HG03457 (cell line): Measurements from ENCODE around the gene USP6.
A peak's percentile ranks its signal among the peaks of the same experiment; 100 is the strongest.
"Not testable (repeated sequence)": the region's sequence is repeated elsewhere in the genome, so short reads cannot be mapped to it uniquely, and the experiment has no call there.

Experiments
- ATAC-seq: cut with Tn5 transposase; IDR thresholded peaks from one replicate; pipeline ENCODE4 v1.9.1; 2021; ENCODE audit warnings: moderate number of reproducible peaks; ENCODE audit not compliant: unreplicated experiment

Gene USP6

GRCh38 chr17:5115673-5116651 lies at the start of gene USP6:
Gene USP6 (plus strand): TSS chr17:5116032. CDS start chr17:5130368, 14,336 bp downstream.
- ATAC-seq, result no peak

- no peak for ATAC-seq
Observed at GRCh38 chr17:5068236-5068635, 47.6 kb upstream of the USP6 start.

- no peak for ATAC-seq
Observed at GRCh38 chr17:5069724-5070123, 46.1 kb upstream of the USP6 start.

- not testable (repeated sequence) for ATAC-seq
Observed at GRCh38 chr17:5075472-5075871, 40.4 kb upstream of the USP6 start.

DNA sequence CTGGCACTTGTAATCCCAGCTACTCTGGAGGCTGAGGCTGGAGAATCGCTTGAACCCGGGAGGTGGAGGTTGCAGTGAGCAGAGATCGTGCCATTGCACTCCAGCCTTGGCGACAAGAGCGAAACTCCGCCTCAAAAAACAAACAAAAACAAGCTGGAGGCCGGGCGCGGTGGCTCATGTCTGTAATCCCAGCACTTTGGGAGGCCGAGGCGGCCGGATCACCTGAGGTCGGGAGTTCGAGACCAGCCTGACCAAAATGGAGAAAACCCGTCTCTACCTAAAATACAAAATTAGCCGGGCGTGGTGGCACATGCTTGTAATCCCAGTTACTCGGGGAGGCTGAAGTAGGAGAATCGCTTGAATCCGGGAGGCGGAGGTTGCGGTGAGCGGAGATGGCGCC lies 38.6 kb upstream of the USP6 start:
- ATAC-seq, result not testable (repeated sequence)

DNA sequence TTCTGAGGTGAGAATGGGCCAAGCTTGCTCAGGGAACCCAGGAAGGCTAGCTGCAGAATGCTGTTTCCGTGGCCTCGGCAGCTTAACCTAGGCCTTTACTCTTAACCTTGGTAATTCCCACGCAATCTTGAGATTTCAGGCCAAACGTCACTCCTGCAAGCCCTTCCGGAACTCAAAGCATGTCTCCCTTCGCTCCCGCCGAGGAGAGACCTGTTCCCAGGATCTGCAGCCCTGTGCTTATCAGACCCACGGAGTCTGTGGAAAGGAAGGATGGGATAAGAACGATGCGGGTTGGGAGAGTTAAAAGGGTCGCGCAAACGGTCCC lies 38.1 kb upstream of the USP6 start:
- no peak for ATAC-seq

DNA sequence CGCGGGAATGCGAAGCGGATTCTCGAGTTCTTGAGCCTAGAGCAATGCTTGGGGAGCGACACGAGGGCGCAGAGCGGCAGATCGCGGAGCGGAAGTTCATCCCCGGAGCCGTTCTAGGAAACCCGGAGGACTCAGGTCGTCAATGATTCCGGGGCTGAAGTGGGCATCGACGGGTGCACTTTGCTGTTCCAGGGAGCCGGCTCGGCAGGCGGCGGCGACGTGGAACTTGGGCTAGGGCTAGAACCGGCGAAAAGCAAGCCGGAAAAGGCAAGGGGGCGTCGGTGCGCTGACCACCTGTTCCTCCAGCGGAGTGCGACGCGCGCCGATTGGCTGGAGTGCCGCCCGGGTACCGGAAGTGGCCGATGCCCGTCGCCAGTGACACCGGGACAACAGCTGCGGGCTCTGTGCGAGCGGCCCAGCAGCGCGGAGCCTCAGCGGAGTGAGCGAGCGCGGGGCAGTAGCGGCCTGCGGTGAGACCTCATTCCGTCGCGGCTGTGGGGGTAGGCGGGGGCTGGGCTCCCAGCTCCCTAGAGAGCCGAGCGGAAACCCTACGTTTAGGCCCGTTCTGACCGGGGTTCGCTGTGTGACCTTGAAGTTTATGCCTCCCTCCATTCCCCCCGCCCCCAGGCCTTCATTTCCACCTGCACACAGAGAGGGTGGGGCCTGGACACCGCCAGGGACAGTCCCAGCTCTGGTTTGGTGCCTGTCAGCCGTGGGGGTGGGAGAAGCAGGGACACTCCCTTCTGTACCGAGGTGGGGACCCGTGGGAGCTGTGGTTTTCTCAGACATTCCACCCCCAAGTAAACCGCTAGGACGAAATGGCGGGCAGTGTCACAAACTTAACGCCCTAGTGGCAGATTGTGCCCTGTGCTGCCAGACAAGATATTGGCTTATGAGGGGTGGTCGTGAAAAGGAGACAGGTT lies 37.5 kb upstream of the USP6 start, which contains the start of gene ZFP3:
TSS of gene ZFP3 (plus strand) at position 362 of the 923 bp plus-strand sequence. CDS start 13,038 bp downstream, outside the sequence.
- ATAC-seq, result peak; percentile 48

DNA sequence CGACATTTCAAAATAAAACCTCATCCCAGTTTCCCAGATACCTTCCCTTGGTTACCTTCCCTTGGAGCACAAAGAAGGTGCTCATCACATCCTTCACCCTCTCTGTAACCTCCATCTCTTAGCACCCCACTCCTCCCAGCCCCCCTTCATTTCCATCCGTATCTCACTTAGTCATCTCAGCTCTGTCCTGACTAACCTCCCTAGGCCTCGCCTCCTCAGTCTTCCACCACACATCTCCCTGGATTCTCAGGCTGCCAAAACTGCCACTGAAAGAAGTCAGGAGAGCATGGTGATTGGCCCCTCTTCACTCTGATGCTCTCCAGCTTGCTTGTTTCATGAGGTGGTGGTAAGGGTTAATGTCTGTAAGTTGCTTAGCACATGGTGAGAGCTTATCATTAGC lies 35.2 kb upstream of the USP6 start:
- no peak for ATAC-seq

GRCh38 chr17:5092218-5093010 lies 23.4 kb upstream of the USP6 start:
- no peak for ATAC-seq

GRCh38 chr17:5096731-5097100 lies 19.1 kb upstream of the USP6 start:
- no peak for ATAC-seq

GRCh38 chr17:5097101-5097834 lies 18.6 kb upstream of the USP6 start:
- ATAC-seq, result no peak

- no peak for ATAC-seq
Observed at GRCh38 chr17:5099271-5099670, 16.6 kb upstream of the USP6 start.

DNA sequence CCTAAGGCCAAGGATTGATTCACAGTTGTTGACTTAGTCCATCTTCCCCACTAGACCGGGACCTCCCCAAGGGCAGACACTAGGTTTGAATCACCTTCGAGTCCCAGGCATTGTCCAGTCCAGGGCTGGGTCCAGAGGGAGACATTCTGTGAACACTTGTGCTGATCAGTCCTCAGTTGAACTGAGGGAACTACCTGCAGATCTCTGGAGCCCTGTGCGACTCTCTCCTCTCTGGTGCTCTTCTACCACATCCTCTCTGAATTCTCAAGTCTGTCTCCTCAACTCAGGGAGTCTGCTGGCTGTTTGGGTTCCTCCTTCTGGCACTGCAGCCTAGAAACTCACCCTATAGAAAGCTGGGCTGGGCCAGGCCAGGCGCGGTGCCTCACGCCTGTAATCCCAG lies 15.0 kb upstream of the USP6 start:
- ATAC-seq, result no peak

DNA sequence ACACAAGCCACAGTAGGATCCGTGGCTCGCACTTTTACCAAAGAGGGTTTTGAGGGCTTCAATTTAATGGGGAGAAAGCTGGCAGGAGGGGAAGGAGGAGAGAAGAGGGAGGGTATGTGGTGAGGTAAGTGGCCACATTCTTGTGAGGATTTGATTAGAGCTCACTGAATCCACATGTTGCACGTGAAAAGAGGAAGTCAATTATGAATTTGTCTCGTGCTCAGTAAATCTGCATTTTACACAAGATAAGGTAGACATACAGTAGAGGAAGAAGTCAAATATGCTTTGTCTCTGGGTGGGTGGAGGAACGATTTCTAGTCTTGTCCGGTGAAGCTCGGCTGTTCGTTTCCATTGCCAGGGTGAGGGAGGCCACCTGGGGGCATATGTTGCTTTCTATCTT lies 5.0 kb upstream of the USP6 start:
- no peak for ATAC-seq

- peak; percentile 77 for ATAC-seq
Observed at GRCh38 chr17:5111402-5112204, 4.2 kb upstream of the USP6 start, which contains the start of gene ZNF232. Gene ZNF232 (minus strand): TSS chr17:5111878. CDS start chr17:5111822, 56 bp downstream.

DNA sequence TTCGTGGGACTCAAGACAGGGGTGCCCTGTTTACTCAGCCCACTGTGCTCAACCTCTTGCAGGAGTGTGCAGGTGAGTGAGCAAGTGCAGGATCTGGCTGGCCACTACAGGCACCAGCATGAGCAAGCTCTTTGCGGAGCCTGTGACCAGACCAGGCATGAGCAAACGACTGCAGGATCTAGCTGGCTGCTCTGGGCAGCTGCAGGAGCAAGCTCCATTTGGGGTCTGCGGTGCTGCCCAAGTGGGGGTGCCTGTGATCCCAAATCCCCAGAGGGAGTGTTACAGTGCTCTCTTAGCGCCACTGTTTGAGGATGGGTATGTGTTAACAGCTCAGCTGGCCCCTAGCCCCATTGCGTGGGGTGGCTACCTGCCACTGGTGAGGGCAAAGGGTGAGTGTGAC lies 2.4 kb downstream of the USP6 start:
- ATAC-seq, result no peak

- no peak for ATAC-seq
Observed at GRCh38 chr17:5120036-5120435, 4.2 kb downstream of the USP6 start.

DNA sequence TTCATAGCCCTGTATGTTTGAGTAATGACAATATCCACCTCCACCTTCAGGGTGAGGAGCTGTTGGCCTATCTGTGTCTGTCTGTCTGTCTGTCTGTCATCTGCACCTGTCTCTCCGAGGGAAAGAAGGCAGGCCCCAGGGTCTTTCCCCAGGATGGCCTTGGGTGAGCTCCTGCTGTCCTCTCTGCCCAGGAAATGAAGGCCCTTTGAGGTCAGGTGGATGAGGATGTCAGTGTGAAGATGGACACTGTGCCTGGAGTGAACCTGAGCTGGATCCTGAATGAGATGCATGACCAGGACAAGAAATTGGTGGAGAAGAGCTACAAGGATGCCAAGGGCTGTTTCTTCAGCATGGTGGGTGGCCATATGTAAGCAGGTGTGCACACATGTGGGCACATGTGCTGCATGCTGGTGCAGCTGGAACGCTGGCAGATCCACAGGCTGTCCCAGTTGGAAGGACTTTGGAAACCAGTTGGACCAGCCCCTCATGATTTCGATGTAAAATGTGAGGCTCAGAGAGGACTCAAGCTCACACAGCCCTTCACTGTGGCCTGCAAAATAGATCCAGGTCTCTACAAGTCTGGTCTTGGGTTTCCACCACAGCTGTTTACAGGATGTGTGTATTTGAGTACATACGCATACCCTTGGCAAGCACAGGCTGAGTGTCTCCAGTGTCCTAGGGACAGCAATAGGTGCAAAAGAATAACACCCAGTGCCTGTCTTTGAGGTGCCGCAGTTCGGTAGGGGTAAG lies 4.8 kb downstream of the USP6 start:
- not testable (repeated sequence) for ATAC-seq
